ENCODE data around the gene GPR143.
"Not testable (repeated sequence)": the region's sequence is repeated elsewhere in the genome, so short reads cannot be mapped to it uniquely, and the experiment has no call there.

GPR143 gene

GRCh38 chrX:9768321-9768839 is 2.7 kb upstream of the GPR143 start:
- not testable (repeated sequence) for DNase-seq (ENCODE audit: low read depth)

- DNase-seq (ENCODE audit: low read depth), result no peak
Measured at GRCh38 chrX:9767375-9767774, 1.7 kb upstream of the GPR143 start.

GRCh38 chrX:9765072-9765736 is 443 bp downstream of the GPR143 start:
- no peak for DNase-seq (ENCODE audit: low read depth)

- no peak for DNase-seq (ENCODE audit: low read depth)
Measured at GRCh38 chrX:9759337-9759736, 6.3 kb downstream of the GPR143 start.

- DNase-seq (ENCODE audit: low read depth), result no peak
Measured at GRCh38 chrX:9758021-9758638, 7.5 kb downstream of the GPR143 start.

- no peak for DNase-seq (ENCODE audit: low read depth)
Measured at GRCh38 chrX:9757366-9757765, 8.3 kb downstream of the GPR143 start.

GRCh38 chrX:9749146-9749692 is 16.4 kb downstream of the GPR143 start:
- no peak for DNase-seq (ENCODE audit: low read depth)

- DNase-seq (ENCODE audit: low read depth), result no peak
Measured at GRCh38 chrX:9747644-9748043, 18.0 kb downstream of the GPR143 start.

- peak; percentile 24 for DNase-seq (ENCODE audit: low read depth)
Measured at GRCh38 chrX:9746148-9746888, 19.3 kb downstream of the GPR143 start.

- DNase-seq (ENCODE audit: low read depth), result no peak
Measured at GRCh38 chrX:9745417-9746115, 20.1 kb downstream of the GPR143 start.

GRCh38 chrX:9739130-9739529 is 26.5 kb downstream of the GPR143 start:
- no peak for DNase-seq (ENCODE audit: low read depth)

- DNase-seq (ENCODE audit: low read depth), result no peak
Measured at GRCh38 chrX:9738151-9738550, 27.5 kb downstream of the GPR143 start.

GRCh38 chrX:9737363-9737762 is 28.3 kb downstream of the GPR143 start:
- no peak for DNase-seq (ENCODE audit: low read depth)

- no peak for DNase-seq (ENCODE audit: low read depth)
Measured at GRCh38 chrX:9730752-9731151, 34.9 kb downstream of the GPR143 start.

- DNase-seq (ENCODE audit: low read depth), result no peak
Measured at GRCh38 chrX:9730078-9730477, 35.6 kb downstream of the GPR143 start.

- DNase-seq (ENCODE audit: low read depth), result no peak
Measured at GRCh38 chrX:9729171-9729885, 36.3 kb downstream of the GPR143 start.

GRCh38 chrX:9728261-9728660 is 37.4 kb downstream of the GPR143 start:
- no peak for DNase-seq (ENCODE audit: low read depth)

GRCh38 chrX:9724711-9725110 is 40.9 kb downstream of the GPR143 start:
- no peak for DNase-seq (ENCODE audit: low read depth)

GRCh38 chrX:9717376-9717775 is 48.3 kb downstream of the GPR143 start:
- DNase-seq (ENCODE audit: low read depth), result no peak

- DNase-seq (ENCODE audit: low read depth), result no peak
Measured at GRCh38 chrX:9710332-9710731, 55.3 kb downstream of the GPR143 start.

- no peak for DNase-seq (ENCODE audit: low read depth)
Measured at GRCh38 chrX:9708923-9709553, 56.6 kb downstream of the GPR143 start.
